Measurements from ENCODE around the gene PDE8B.

Gene PDE8B

GRCh38 chr5:77194762-77195161, 15.7 kb upstream of the PDE8B start:
- Mint-ChIP-seq H3K4me1 (no peaks in the 10 kb centered on the region), H3K9me3 (peaks cover 20% of the 10 kb centered on the region), H3K27me3 (ENCODE audit: low read depth) (no peaks in the 10 kb centered on the region)

DNA sequence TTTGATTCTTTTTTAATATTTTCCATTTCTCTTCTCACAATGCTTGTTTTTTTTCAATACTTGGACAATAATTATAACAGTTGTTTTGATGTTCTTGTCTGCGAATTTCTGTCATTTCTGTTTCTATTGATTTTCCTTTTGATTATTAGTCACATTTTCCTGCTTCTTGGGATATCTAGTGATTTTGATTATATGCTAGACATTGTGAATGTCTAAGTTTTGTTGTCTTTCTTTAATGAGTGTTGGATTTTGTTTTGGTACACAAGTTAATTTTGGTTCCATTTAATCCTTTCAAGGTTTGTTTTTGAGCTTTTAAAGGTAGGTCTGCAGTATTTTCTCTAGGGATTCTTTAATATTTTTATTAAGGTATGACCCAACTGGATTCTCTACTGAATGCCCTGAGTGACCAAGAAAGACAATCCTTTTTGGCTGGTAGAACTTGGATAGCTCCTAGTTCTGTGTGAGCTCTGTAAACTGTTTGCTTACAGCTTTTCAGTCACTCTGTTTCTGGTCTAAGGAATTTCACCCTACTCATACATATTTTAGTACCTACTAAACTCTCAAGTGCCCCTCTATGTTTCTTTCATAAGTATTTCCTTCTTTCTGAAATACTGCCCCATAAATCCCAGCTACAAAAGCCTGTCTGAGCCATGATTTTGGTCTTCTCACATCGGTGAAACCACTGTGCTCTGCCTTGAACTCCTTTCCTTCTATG, 12.5 kb upstream of the PDE8B start:
- Mint-ChIP-seq H3K27me3 (ENCODE audit: low read depth) (no peaks in the 10 kb centered on the region), H3K36me3 (ENCODE audit: low read depth) (no peaks in the 10 kb centered on the region), H3K4me3 (no peak overlapping the region), H3K27ac (no peak overlapping the region), H3K4me1 (no peaks in the 10 kb centered on the region), H3K9me3 (peaks cover 14% of the 10 kb centered on the region)
- TF ChIP-seq, protein P1, sequence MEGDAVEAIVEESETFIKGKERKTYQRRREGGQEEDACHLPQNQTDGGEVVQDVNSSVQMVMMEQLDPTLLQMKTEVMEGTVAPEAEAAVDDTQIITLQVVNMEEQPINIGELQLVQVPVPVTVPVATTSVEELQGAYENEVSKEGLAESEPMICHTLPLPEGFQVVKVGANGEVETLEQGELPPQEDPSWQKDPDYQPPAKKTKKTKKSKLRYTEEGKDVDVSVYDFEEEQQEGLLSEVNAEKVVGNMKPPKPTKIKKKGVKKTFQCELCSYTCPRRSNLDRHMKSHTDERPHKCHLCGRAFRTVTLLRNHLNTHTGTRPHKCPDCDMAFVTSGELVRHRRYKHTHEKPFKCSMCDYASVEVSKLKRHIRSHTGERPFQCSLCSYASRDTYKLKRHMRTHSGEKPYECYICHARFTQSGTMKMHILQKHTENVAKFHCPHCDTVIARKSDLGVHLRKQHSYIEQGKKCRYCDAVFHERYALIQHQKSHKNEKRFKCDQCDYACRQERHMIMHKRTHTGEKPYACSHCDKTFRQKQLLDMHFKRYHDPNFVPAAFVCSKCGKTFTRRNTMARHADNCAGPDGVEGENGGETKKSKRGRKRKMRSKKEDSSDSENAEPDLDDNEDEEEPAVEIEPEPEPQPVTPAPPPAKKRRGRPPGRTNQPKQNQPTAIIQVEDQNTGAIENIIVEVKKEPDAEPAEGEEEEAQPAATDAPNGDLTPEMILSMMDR (IDR thresholded peaks at IDR 0.05; ENCODE audit: unreplicated experiment in 3 of 3), result no peak

More at GRCh38 chr5:77194762-77195161, 15.7 kb upstream of the PDE8B start:
- no peak overlapping the region for H3K4me3 Mint-ChIP-seq
- no peak overlapping the region for H3K27ac Mint-ChIP-seq
- TF ChIP-seq, protein P1 (IDR thresholded peaks at IDR 0.05; ENCODE audit: unreplicated experiment in 3 of 3), result no peak
- H3K36me3 Mint-ChIP-seq (ENCODE audit: low read depth), result no peaks in the 10 kb centered on the region

- Mint-ChIP-seq H3K27me3 (ENCODE audit: low read depth) (no peaks in the 10 kb centered on the region), H3K4me3 (no peak overlapping the region), H3K9me3 (peaks cover 10% of the 10 kb centered on the region), H3K4me1 (no peaks in the 10 kb centered on the region), H3K36me3 (ENCODE audit: low read depth) (no peaks in the 10 kb centered on the region), H3K27ac (no peak overlapping the region)
- TF ChIP-seq, protein P1 (IDR thresholded peaks at IDR 0.05; ENCODE audit: unreplicated experiment in 3 of 3), result no peak
Measured at GRCh38 chr5:77200663-77201062, 9.8 kb upstream of the PDE8B start.

DNA sequence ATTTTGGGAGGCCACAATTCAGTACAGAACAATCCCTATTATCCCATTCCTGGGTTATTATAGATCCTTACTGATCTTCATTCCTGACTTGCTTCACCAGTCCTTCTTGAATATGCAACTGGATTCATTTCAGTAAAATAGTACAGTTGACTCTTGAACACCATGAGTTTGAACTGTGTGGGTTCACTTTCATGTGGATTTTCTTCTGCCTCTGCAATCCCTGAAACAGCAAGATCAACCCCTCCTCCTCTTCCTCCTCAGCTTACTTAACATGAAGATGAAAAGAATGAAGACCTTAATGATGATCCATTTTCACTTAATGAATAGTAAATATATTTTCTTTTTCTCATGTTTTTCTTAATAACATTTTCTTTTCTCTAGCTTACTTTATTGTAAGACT, 8.3 kb upstream of the PDE8B start:
- Mint-ChIP-seq H3K4me3 (no peak overlapping the region), H3K4me1 (no peaks in the 10 kb centered on the region), H3K36me3 (ENCODE audit: low read depth) (no peaks in the 10 kb centered on the region), H3K27ac (no peak overlapping the region), H3K9me3 (peaks cover 4% of the 10 kb centered on the region), H3K27me3 (ENCODE audit: low read depth) (peaks cover 8% of the 10 kb centered on the region)
- TF ChIP-seq, protein P1 (IDR thresholded peaks at IDR 0.05; ENCODE audit: unreplicated experiment in 3 of 3), result no peak

DNA sequence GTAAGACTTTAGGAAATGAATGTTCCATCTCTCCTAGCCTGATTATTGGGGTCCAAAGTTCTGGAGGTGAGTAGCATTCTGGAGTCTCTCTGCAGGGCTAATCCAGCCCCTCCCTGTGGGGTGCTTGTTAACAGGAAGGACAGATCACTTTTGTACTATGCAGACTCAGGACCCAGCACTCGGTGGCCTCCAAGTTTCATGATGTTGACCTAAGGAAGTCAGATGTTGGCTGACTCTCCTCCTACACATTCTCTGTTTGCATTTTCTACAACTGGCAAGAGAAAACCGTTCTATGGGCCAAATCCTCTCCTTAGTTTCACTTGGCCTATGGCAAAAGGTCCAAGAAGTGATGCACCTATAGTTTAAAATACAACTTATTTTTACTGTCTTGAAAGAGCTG, 5.5 kb upstream of the PDE8B start:
- Mint-ChIP-seq H3K4me3 (no peak overlapping the region), H3K36me3 (ENCODE audit: low read depth) (no peaks in the 10 kb centered on the region), H3K27me3 (ENCODE audit: low read depth) (peaks cover 28% of the 10 kb centered on the region), H3K9me3 (no peaks in the 10 kb centered on the region), H3K27ac (no peak overlapping the region), H3K4me1 (no peaks in the 10 kb centered on the region)
- TF ChIP-seq, protein P1 (IDR thresholded peaks at IDR 0.05; ENCODE audit: unreplicated experiment in 3 of 3), result no peak

Measured in nephron (organoid).